CD4-positive, alpha-beta T cell treated with Interleukin-17A for 1 hour (primary cell): Measurements from ENCODE around the gene PRAMEF13.
"Not testable (repeated sequence)": the region's sequence is repeated elsewhere in the genome, so short reads cannot be mapped to it uniquely, and the experiment has no call there.

Experiments used
- DNase-seq: peaks from one replicate; pipeline ENCODE4 v3.0.0-alpha.2; 2020

The PRAMEF13 gene

GRCh38 chr1:13165531-13165930 is 35.7 kb downstream of the PRAMEF13 start, which contains the start of gene HNRNPCL4:
Gene HNRNPCL4, minus strand, starts transcription at chr1:13165631. Its CDS starts 164 bp downstream, at chr1:13165467.
- not testable (repeated sequence) for DNase-seq

- DNase-seq: not testable (repeated sequence)
Measured at GRCh38 chr1:13155909-13156308, 45.3 kb downstream of the PRAMEF13 start, which contains the start of gene PRAMEF26. Gene PRAMEF26, minus strand, starts transcription at chr1:13156009. Its CDS starts 2,914 bp downstream, at chr1:13153095.
